SK-N-MC (cell line): ENCODE data around the gene SMYD1.

ENCODE experiments used
- EZH2 ChIP-seq: fragments of 200-600 bp; sonication (generic); IDR thresholded peaks from one replicate; pipeline ENCODE4 v1.6.1; 2017; ENCODE audit warnings: antibody characterized with exemption
- POLR2AphosphoS5 ChIP-seq: IDR thresholded peaks from 2 replicates; pipeline ENCODE4 v1.6.1; 2012; ENCODE audit warnings: mild to moderate bottlenecking, low read depth, low read length, borderline replicate concordance

- TF ChIP-seq EZH2 (no peak), POLR2AphosphoS5 (no peak)
These were observed 72.2 kb downstream of the SMYD1 start for GRCh38 chr2:88139804-88140203.
